Endothelial cell of umbilical vein (primary cell): ENCODE measurements around the gene CHTF8. TPM values are rescaled to one million over a fixed set of nuclear protein-coding genes. Genes with fewer than 3 reads are reported as not detected.
A peak's percentile ranks its signal among the peaks of the same experiment; 100 is the strongest.
"Not testable (repeated sequence)": the region's sequence is repeated elsewhere in the genome, so short reads cannot be mapped to it uniquely, and the experiment has no call there.

Experiments used
- BruUV-seq: library from RNA; stranded (reverse); fragments of 400-500 nt; replicated peaks from 2 replicates; lab custom pipeline; 2021; lab: Mats Ljungman, UMichigan
- CTCF ChIA-PET: fragments of 300-600, 350-600 bp; sonication (Branson Sonifier 250); formaldehyde crosslinking; loops from one replicate; lab custom pipeline; 2021; ENCODE audit warnings: antibody characterized with exemption, inconsistent platforms; lab: Charles Lee
- POLR2A ChIA-PET: fragments of 300-600, 350-600 bp; sonication (Branson Sonifier 250); formaldehyde crosslinking; loops from one replicate; lab custom pipeline; 2021; ENCODE audit warnings: antibody characterized with exemption, inconsistent platforms; lab: Charles Lee
- DNase-seq: peaks from one replicate; pipeline ENCODE4 v3.0.0-alpha.2; 2011; ENCODE audit warnings: low read depth, low spot score
- FAIRE-seq: peaks from 2 replicates; lab custom pipeline; 2011; peaks lifted over from hg19 to GRCh38; lab: Jason Lieb, UNC
- H2AFZ ChIP-seq: 2 replicates; pipeline ENCODE4 v1.6.0; 2012; ENCODE audit warnings: low read depth, low read length, control low read depth, inconsistent platforms
- H3K27ac ChIP-seq: 2 replicates; pipeline ENCODE4 v1.5.1; 2011; ENCODE audit warnings: low read depth, mild to moderate bottlenecking, control low read depth, low read length, moderate library complexity; ENCODE audit not compliant: insufficient read depth
- H3K27me3 ChIP-seq, 2 experiments: 2 replicates each; pipeline versions ENCODE4 v1.6.0 to v1.6.1; 2011; ENCODE audit warnings: low read length in 2 of 2, mixed read lengths in 1 of 2; ENCODE audit not compliant: control insufficient read depth in 2 of 2, insufficient read depth in 2 of 2
- H3K36me3 ChIP-seq, 2 experiments: 2 replicates in 1 of 2; 3 replicates in 1 of 2; pipeline ENCODE4 v1.5.1; 2011; ENCODE audit warnings: low read length in 2 of 2, mild to moderate bottlenecking in 1 of 2, moderate library complexity in 1 of 2; ENCODE audit not compliant: control insufficient read depth in 2 of 2, insufficient read depth in 2 of 2; ENCODE audit errors: extremely low read depth in 1 of 2
- H3K4me1 ChIP-seq: 3 replicates; pipeline ENCODE4 v1.5.1; 2011; ENCODE audit warnings: mild to moderate bottlenecking, low read length; ENCODE audit not compliant: control insufficient read depth, insufficient read depth; ENCODE audit errors: extremely low read depth
- H3K4me2 ChIP-seq: 2 replicates; pipeline ENCODE4 v1.6.1; 2011; ENCODE audit warnings: low read length, control low read depth, mixed read lengths; ENCODE audit not compliant: insufficient read depth
- H3K4me3 ChIP-seq, 3 experiments: fragments of 200-600 bp in 1 of 3; sonication (generic), shearing (Covaris generic) in 1 of 3; replicated peaks in 1 of 3; 2 replicates each; pipeline ENCODE4 v1.5.1; 2011 to 2016; ENCODE audit warnings: control low read depth in 3 of 3, low read length in 3 of 3, mild to moderate bottlenecking in 2 of 3, inconsistent platforms in 1 of 3, low read depth in 1 of 3, moderate library complexity in 1 of 3; ENCODE audit not compliant: insufficient read depth in 1 of 3
- H3K79me2 ChIP-seq: 2 replicates; pipeline ENCODE4 v1.6.0; 2012; ENCODE audit warnings: low read length, inconsistent platforms; ENCODE audit not compliant: control insufficient read depth, insufficient read depth
- H3K9ac ChIP-seq: replicated peaks from 2 replicates; pipeline ENCODE3; 2011; ENCODE audit warnings: low read length, control low read depth; ENCODE audit not compliant: insufficient read depth; ENCODE audit errors: extremely low read depth
- H3K9me1 ChIP-seq: replicated peaks from 3 replicates; pipeline ENCODE4 v1.6.0; 2011; ENCODE audit warnings: mild to moderate bottlenecking, low read length; ENCODE audit not compliant: control insufficient read depth, insufficient read depth; ENCODE audit errors: extremely low read depth
- H3K9me3 ChIP-seq: replicated peaks from 2 replicates; pipeline ENCODE4 v1.5.1; 2012; ENCODE audit warnings: low read length, inconsistent platforms; ENCODE audit not compliant: control insufficient read depth, insufficient read depth
- H4K20me1 ChIP-seq: replicated peaks from 2 replicates; pipeline ENCODE3; 2011; ENCODE audit warnings: mild to moderate bottlenecking, low read length; ENCODE audit not compliant: control insufficient read depth, insufficient read depth; ENCODE audit errors: extremely low read depth
- CTCF ChIP-seq, 2 donors: IDR thresholded peaks; 1 replicate in 1 of 2; 2 replicates in 1 of 2; pipeline ENCODE4 v1.5.1; 2011; ENCODE audit warnings: low read length in 2 of 2, mild to moderate bottlenecking in 2 of 2, moderate library complexity in 2 of 2, control low read depth in 1 of 2, inconsistent platforms in 1 of 2, low read depth in 1 of 2; ENCODE audit not compliant: insufficient read depth in 1 of 2; ENCODE audit errors: extremely low read depth in 1 of 2
- JUN ChIP-seq: IDR thresholded peaks from 2 replicates; pipeline ENCODE4 v1.6.1; 2011; ENCODE audit warnings: borderline replicate concordance, low read depth; ENCODE audit not compliant: insufficient read length, insufficient read depth
- dilution Hi-C: fragments of 300-500 bp; cut with MboI; formaldehyde crosslinking; loops from one replicate; pipeline ENCODE4 v1.15.0; 2019; ENCODE audit warnings: low sequenced_read_pairs; ENCODE audit not compliant: extremely low pct_ligation_motif_present
- intact Hi-C: fragments of 100-400 bp; cut with micrococcal nuclease; formaldehyde crosslinking; loops from one replicate; pipeline ENCODE4 v1.10.0; 2022
- polyA plus RNA-seq, 4 experiments: library from polyadenylated mRNA; depleted of rRNA in 3 of 4; stranded (reverse) in 3 of 4; unstranded in 1 of 4; fragments of >200 nt; gene quantifications; 2 replicates each; pipeline versions ENCODE4 v1.2.1 to v1.2.3, GENCODE V29; 2011 to 2012; ENCODE audit warnings: missing spikeins in 1 of 4
- total RNA-seq: library from RNA; stranded (reverse); gene quantifications from 2 replicates; pipeline ENCODE4 v1.2.3, GENCODE V29; 2021

Gene CHTF8
- total and polyA plus RNA-seq, 2 donors (not counting 3 experiments of a cell fraction or from before 2014, with no cell fraction given) = 128 to 131 TPM

- Histone ChIP-seq H3K27ac (no peak overlapping the region), H2AFZ (no peak overlapping the region), H3K4me2 (no peak overlapping the region), H3K9ac (no peak overlapping the region), H3K9me1 (no peaks in the 10 kb centered on the region), H3K27me3 (no peaks in the 10 kb centered on the region), H3K36me3 (peaks cover 13 to 18% of the 10 kb centered on the region in 2 experiments), H3K4me3 (no peak overlapping the region), H4K20me1 (no peaks in the 10 kb centered on the region), H3K79me2 (peaks cover 2% of the 10 kb centered on the region), H3K4me1 (no peaks in the 10 kb centered on the region), H3K9me3 (no peaks in the 10 kb centered on the region)
- TF ChIP-seq CTCF (IDR thresholded peaks at IDR 0.05; ENCODE audit: extremely low read depth in 1 of 2, insufficient read depth in 1 of 2, low read depth in 1 of 2, low read length in 2 of 2) (peak; percentile 59 to 63), JUN (no peak)
- BruUV-seq = no TSS peak
- POLR2A ChIA-PET = interaction anchor here (0.6 to 1.0 kb wide), 3 partner anchors 18 to 135 kb away, joined by 3 to 5 read pairs (median 3); partner anchors contain the start of genes CHTF8 and UTP4
- dilution Hi-C loops (no loop called here), intact Hi-C loops (loop anchor here (1.0 kb wide), 1 partner anchor 137 kb away; no protein-coding TSS in a partner anchor)
- DNase-seq (peak; percentile 85), FAIRE-seq (peak; percentile 94)
- CTCF ChIA-PET = interaction anchor here (0.6 to 6.7 kb wide), 51 partner anchors 10 to 630 kb away, joined by 3 to 119 read pairs (median 5); partner anchors contain the start of genes PDF and SNTB2
These were observed 17.9 kb upstream of the CHTF8 start for GRCh38 chr16:69150146-69150865.

GRCh38 chr16:69149621-69150020, 17.2 kb upstream of the CHTF8 start:
- dilution Hi-C loops = not testable (repeated sequence)

More at GRCh38 chr16:69149621-69150020, 17.2 kb upstream of the CHTF8 start:
- not testable (repeated sequence) for H3K9ac ChIP-seq, DNase-seq, H3K9me3 ChIP-seq, H3K27me3 ChIP-seq, FAIRE-seq, H3K27ac ChIP-seq, H3K4me1 ChIP-seq, H3K4me3 ChIP-seq, H4K20me1 ChIP-seq, BruUV-seq, H2AFZ ChIP-seq, H3K4me2 ChIP-seq, H3K79me2 ChIP-seq, H3K9me1 ChIP-seq
- ChIA-PET CTCF (interaction anchor here (0.9 to 6.7 kb wide), 35 partner anchors 10 to 629 kb away, joined by 3 to 119 read pairs (median 6); partner anchors contain the start of genes PDF and SNTB2), POLR2A (interaction anchor here (0.7 kb wide), 1 partner anchor 127 kb away, joined by 3 read pairs; no protein-coding TSS in a partner anchor)
- peaks cover 13 to 18% of the 10 kb centered on the region in 2 experiments for H3K36me3 ChIP-seq
- intact Hi-C loops = loop anchor here (1.0 kb wide), 1 partner anchor 138 kb away; no protein-coding TSS in a partner anchor
